K562 (cell line): ENCODE measurements around the gene FBXO28. TPM values are rescaled to one million over a fixed set of nuclear protein-coding genes. Genes with fewer than 3 reads are reported as not detected.

Experiments used
- CEBPG ChIP-seq, 3 experiments: fragments of 200-800 bp in 1 of 3; sonication (Bioruptor generic) in 1 of 3; sonication (generic) in 1 of 3; formaldehyde crosslinking in 1 of 3; IDR thresholded peaks in 2 of 3; conservative IDR thresholded peaks in 1 of 3; 2 replicates each; pipeline versions ENCODE4 v1.6.1 to v1.8.0; 2016 to 2022; ENCODE audit warnings: missing compliant biosample characterization in 2 of 3, missing genetic modification characterization in 2 of 3, mild to moderate bottlenecking in 1 of 3, missing genetic modification reagents in 1 of 3
- CLOCK ChIP-seq: fragments of 250-450 bp; sonication (Bioruptor Pico); IDR thresholded peaks from 2 replicates; pipeline ENCODE4 v1.4.0; 2020; ENCODE audit warnings: mild to moderate bottlenecking, moderate library complexity, borderline replicate concordance
- CREB3L1 ChIP-seq: fragments of 450-650 bp; IDR thresholded peaks from 2 replicates; pipeline ENCODE4 v1.6.1; 2014; ENCODE audit warnings: low read depth, mild to moderate bottlenecking, moderate library complexity, borderline replicate concordance
- FOXM1 ChIP-seq, 2 experiments: fragments of 450-650 bp in 1 of 2; sonication (generic) in 1 of 2; formaldehyde crosslinking in 1 of 2; IDR thresholded peaks; 2 replicates each; pipeline versions ENCODE4 v1.6.1 to v1.9.0; 2017 to 2022; ENCODE audit warnings: low read depth in 2 of 2, mild to moderate bottlenecking in 2 of 2, missing genetic modification reagents in 1 of 2, moderate library complexity in 1 of 2
- GATA2 ChIP-seq: sonication (generic); formaldehyde crosslinking; IDR thresholded peaks from 2 replicates; pipeline ENCODE4 v1.4.0; 2020; ENCODE audit warnings: mild to moderate bottlenecking, missing genetic modification reagents
- HES1 ChIP-seq: fragments of 450-650 bp; IDR thresholded peaks from 2 replicates; pipeline ENCODE4 v1.6.1; 2016; ENCODE audit warnings: low read depth, mild to moderate bottlenecking, moderate library complexity
- JUN ChIP-seq, 2 experiments: sonication (generic) in 1 of 2; formaldehyde crosslinking in 1 of 2; IDR thresholded peaks; 2 replicates each; pipeline versions ENCODE4 v1.6.1 to v1.8.0; 2012 to 2022; ENCODE audit warnings: borderline replicate concordance in 2 of 2, mild to moderate bottlenecking in 2 of 2, improper control_type of control experiment in 1 of 2, low read depth in 1 of 2, low read length in 1 of 2, missing genetic modification reagents in 1 of 2
- KLF6 ChIP-seq: fragments of 250-450 bp; sonication (Bioruptor Pico); IDR thresholded peaks from 2 replicates; pipeline ENCODE4 v1.4.0; 2020; ENCODE audit warnings: mild to moderate bottlenecking, moderate library complexity, borderline replicate concordance
- MEF2A ChIP-seq: IDR thresholded peaks from 2 replicates; pipeline ENCODE4 v1.6.1; 2011; ENCODE audit warnings: low read depth, mild to moderate bottlenecking, low read length, moderate library complexity; ENCODE audit not compliant: control insufficient read depth
- MITF ChIP-seq: IDR thresholded peaks from 2 replicates; pipeline ENCODE4 v1.6.1; 2014; ENCODE audit warnings: antibody characterized with exemption
- NR4A1 ChIP-seq, 2 experiments: fragments of 250-450 bp in 1 of 2; fragments of 450-650 bp in 1 of 2; sonication (Bioruptor Pico) in 1 of 2; IDR thresholded peaks; 2 replicates each; pipeline versions ENCODE4 v1.4.0 to v1.6.1; 2016 to 2020; ENCODE audit warnings: mild to moderate bottlenecking in 2 of 2, missing compliant biosample characterization in 1 of 2, missing genetic modification characterization in 1 of 2, moderate library complexity in 1 of 2
- RBM25 ChIP-seq: fragments of 200-400 bp; formaldehyde crosslinking; IDR thresholded peaks from 2 replicates; pipeline ENCODE4 v1.6.1; 2018; ENCODE audit warnings: low read length, low read depth, moderate library complexity; ENCODE audit not compliant: severe bottlenecking
- SIN3A ChIP-seq, 2 experiments: fragments of 150-350 bp in 1 of 2; IDR thresholded peaks; 2 replicates each; pipeline ENCODE4 v1.6.1; 2011 to 2016; ENCODE audit warnings: borderline replicate concordance in 2 of 2, low read depth in 2 of 2, low read length in 2 of 2, mild to moderate bottlenecking in 2 of 2, moderate library complexity in 2 of 2; ENCODE audit not compliant: control insufficient read depth in 1 of 2
- VEZF1 ChIP-seq: fragments of 200-800 bp; sonication (Bioruptor generic); IDR thresholded peaks from 2 replicates; pipeline ENCODE4 v1.6.1; 2017; ENCODE audit warnings: missing genetic modification characterization, missing compliant biosample characterization
- ZFP1 ChIP-seq: fragments of 450-650 bp; formaldehyde crosslinking; IDR thresholded peaks from 2 replicates; pipeline ENCODE4 v1.4.0; 2020; ENCODE audit warnings: mild to moderate bottlenecking, mixed read lengths
- polyA plus RNA-seq, 8 experiments: library from polyadenylated mRNA; depleted of rRNA in 4 of 8; stranded (reverse) in 5 of 8; unstranded in 3 of 8; fragments of >200 nt; fragmentation: Nextera tagmentation in 2 of 8; fragmentation: Illumina TruSeq in 1 of 8; extraction: Ambion mirVana in 2 of 8; extraction: Trizol in 1 of 8; gene quantifications; 2 replicates each; pipeline versions ENCODE4 v1.2.1 to v1.2.3, GENCODE V29; 2011 to 2014; ENCODE audit warnings: inconsistent platforms in 1 of 8, missing spikeins in 1 of 8
- total RNA-seq, 7 experiments: library from RNA; depleted of rRNA in 6 of 7; stranded (reverse); fragments of >200 nt in 6 of 7; fragmentation: Illumina TruSeq in 2 of 7; extraction: Trizol in 2 of 7; gene quantifications; 2 replicates each; pipeline versions ENCODE4 v1.2.1 to v1.2.3, GENCODE V29; 2011 to 2021; ENCODE audit warnings: low replicate concordance in 1 of 7

Gene FBXO28
- total and polyA plus RNA-seq, 9 of the 15 experiments (the other 6 are each of a cell fraction or from before 2014, with no cell fraction given), result 4.1 to 34.8 (median 25.3) TPM

GRCh38 chr1:224160171-224160682, 46.3 kb downstream of the FBXO28 start (continued):
- TF ChIP-seq CREB3L1 (peak; percentile 56; the same call in 1 of the 2 replicates), RBM25 (peak; percentile 54), GATA2 (CRISPR knock-in tag) (peak; percentile 96), VEZF1 (peak; percentile 83), CEBPG (CRISPR knock-in tag; IDR thresholded peaks at IDR 0.05) (no peak), CEBPG (tag; conservative IDR thresholded peaks at IDR 0.05 in 1 of 2, IDR thresholded peaks at IDR 0.05 in 1 of 2) (peak in 1 of 2 experiments; percentile 71; a peak in 2 of 4 replicates), JUN (IDR thresholded peaks at IDR 0.05; ENCODE audit: borderline replicate concordance, low read depth, low read length) (no peak), JUN (CRISPR knock-in tag; IDR thresholded peaks at IDR 0.05; ENCODE audit: borderline replicate concordance) (no peak), MITF (no peak), CLOCK (CRISPR knock-in tag) (peak; percentile 79; the same call in 1 of the 2 replicates), KLF6 (CRISPR knock-in tag) (no peak), ZFP1 (no peak), NR4A1 (CRISPR knock-in tag; IDR thresholded peaks at IDR 0.05) (no peak), NR4A1 (tag; IDR thresholded peaks at IDR 0.05) (0 out of 2 replicates have a peak, but pooled peaks have one; percentile 57), MEF2A (peak; percentile 69; the same call in 1 of the 2 replicates), HES1 (peak; percentile 84), SIN3A (IDR thresholded peaks at IDR 0.05; ENCODE audit: borderline replicate concordance in 2 of 2, control insufficient read depth in 1 of 2, low read depth in 2 of 2, low read length in 2 of 2) (peak in 1 of 2 experiments; percentile 65; a peak in 1 of 4 replicates), FOXM1 (IDR thresholded peaks at IDR 0.05; ENCODE audit: low read depth) (peak; percentile 99), FOXM1 (CRISPR knock-in tag; IDR thresholded peaks at IDR 0.05; ENCODE audit: low read depth) (peak; percentile 73; the same call in 1 of the 2 replicates)
